Embryonic facial prominence (tissue), 1 donor: ENCODE data around the gene NIT2.
"Not testable (repeated sequence)": the region's sequence is repeated elsewhere in the genome, so short reads cannot be mapped to it uniquely, and the experiment has no call there.

ENCODE experiments used
- DNase-seq: peaks from one replicate; pipeline ENCODE4 v3.0.0-alpha.2; 2016; ENCODE audit errors: extremely low spot score

Gene NIT2

GRCh38 chr3:100338911-100339310 lies 4.4 kb downstream of the NIT2 start:
- DNase-seq: no peak

DNA sequence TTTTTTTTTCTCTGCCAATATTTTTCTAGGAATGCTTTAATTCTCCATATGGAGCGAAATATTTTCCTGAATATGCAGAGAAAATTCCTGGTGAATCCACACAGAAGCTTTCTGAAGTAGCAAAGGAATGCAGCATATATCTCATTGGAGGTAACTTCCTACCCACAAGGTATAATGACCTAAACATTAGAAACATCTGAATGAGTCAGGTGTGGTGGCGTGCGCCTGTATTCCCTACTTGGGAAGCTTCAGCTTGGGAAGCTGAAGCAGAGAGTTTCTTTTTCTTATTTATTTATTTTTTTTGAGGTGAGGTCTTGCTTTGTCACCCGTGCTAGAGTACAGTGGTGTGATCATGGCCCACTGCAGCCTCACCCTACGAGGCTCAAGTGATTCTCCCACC lies 5.2 kb downstream of the NIT2 start:
- DNase-seq: no peak

- no peak for DNase-seq
These were observed 6.0 kb downstream of the NIT2 start for GRCh38 chr3:100340527-100340926.

DNA sequence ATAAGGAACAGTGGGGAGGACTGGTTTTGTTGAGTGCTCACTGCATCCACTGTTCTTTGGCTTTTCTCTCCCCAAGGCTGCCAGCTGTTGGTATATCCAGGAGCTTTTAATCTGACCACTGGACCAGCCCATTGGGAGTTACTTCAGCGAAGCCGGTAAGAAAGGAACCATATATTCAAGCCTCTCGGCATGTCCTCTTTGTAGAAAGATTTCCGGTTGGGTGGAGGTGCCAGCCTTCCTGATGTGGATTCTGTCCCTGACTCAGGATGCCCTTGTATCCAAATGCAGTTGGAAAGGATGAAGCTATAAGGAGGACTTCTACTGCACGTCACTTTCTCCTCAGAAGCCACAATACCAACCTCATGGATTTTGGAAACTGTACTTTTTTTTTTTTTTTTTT lies 14.2 kb downstream of the NIT2 start:
- no peak for DNase-seq

GRCh38 chr3:100351770-100352169 lies 17.2 kb downstream of the NIT2 start:
- not testable (repeated sequence) for DNase-seq

DNA sequence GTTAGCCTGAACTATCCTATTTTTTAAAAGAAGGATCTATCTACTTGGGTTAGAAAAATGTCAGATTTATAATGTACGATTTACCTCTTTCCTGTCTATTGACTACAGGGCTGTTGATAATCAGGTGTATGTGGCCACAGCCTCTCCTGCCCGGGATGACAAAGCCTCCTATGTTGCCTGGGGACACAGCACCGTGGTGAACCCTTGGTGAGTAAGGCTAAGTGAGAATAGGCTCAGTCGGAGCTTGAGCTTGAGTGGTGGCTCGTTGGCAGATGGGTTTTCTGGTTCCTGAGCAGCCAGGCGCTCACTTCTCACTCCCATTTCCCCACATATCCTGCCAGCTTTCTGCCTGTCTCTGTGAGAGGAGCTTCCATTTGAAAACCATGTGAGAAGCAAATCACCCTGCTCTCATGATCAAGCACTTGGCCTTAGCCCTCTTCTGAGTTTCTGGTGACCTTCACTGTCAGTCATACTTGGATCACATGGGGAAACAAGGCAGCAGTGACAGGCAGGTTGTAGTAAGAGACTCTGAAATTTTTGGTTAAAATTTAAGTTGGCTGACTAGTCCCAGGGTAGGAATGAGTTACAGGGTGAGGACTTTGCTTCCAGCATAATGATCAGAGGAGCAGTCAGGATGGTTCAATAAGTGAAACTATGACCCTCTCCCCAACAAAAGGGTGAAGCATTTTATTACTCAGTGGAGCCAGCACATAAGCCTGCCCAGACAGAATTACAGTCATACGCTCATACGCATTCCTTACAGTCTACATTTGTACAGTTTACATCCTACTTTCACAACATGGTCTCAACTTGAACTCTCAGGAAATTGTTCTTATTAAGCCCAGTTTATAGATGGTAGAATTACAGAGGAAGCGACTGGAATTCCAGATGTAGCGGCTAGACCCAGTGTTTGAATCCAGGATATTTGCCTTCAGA lies 18.0 kb downstream of the NIT2 start:
- no peak for DNase-seq

DNA sequence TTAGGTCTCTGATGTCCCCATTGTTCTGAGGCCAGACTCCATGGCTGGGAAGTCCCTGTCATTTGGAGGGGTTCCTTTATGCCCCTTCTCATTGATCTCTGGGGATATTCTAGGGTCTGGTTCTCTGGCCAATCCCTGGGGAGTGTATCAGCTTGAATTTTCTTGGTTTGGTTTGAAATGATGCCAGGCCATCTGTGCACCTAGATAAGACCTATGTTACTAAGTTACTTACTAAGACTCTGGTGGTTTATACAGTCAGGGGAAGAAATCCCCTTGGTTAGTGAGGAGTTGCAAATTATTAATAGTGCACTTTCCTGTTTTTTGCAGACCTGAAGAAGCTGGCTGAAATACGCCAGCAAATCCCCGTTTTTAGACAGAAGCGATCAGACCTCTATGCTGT lies 20.3 kb downstream of the NIT2 start:
- no peak for DNase-seq

- no peak for DNase-seq
These were observed 23.9 kb downstream of the NIT2 start for GRCh38 chr3:100358413-100358812.

DNA sequence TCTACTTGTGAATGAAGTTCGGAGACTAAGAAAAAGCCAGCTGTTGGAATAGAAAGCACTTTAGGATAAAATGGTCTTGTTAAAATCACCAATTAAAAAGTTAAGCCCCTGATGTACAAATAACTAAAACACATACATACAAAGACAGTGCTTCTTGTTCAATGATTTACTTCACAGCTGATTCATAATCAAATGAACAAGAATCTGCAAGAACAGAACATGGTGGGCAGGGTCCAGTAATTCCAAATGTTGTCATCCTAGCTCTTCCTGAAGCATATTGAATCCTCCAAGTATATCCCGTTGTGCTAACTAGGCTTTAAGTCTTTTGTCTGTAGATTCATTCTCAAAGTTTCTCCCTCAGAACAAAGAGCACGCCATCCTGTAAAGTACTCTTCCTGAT lies 24.5 kb downstream of the NIT2 start:
- DNase-seq: no peak

- DNase-seq: no peak
These were observed 26.4 kb downstream of the NIT2 start for GRCh38 chr3:100360757-100361496.

- no peak for DNase-seq
These were observed 27.3 kb downstream of the NIT2 start for GRCh38 chr3:100361897-100362296.

GRCh38 chr3:100364421-100364820 lies 29.9 kb downstream of the NIT2 start:
- no peak for DNase-seq

- no peak for DNase-seq
These were observed 31.9 kb downstream of the NIT2 start for GRCh38 chr3:100366424-100366823.

DNA sequence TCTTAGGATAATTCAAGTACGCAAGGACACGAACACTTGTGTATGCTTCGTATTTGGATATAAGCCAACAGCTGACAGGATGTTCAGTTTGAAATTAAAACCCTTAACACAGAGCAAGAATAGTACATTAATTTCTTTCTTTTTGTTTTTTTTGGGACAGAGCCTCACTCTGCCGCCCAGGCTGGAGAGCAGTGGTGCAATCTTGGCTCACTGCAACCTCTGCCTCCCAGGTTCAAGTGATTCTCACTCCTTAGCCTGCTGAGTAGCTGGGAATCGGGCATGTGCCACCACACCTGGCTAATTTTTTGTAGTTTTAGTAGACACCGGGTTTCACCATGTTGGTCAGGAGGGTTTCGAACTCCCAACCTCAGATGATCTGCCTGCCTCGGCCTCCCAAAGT lies 33.9 kb downstream of the NIT2 start:
- DNase-seq: no peak

DNA sequence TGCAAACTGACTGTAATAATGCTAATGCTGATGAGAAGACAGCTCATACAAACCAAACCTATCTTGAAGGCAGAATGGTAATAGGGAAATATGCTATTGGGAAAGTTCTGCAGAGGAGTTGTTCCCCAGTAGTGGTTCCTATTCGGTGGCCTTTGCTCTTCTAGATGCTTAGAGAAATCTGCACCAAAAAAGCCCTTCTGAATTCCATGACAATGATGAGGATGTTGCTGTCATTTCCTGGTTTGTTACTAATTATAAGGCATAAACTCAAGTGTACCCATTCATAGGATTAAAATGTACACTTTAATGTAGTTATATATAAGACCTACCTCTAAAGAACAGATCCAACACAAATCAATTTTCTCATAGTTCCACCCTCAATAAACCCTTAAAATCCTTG lies 36.2 kb downstream of the NIT2 start:
- DNase-seq: no peak

- no peak for DNase-seq
These were observed 40.0 kb downstream of the NIT2 start for GRCh38 chr3:100374521-100374920.

- no peak for DNase-seq
These were observed 41.7 kb downstream of the NIT2 start for GRCh38 chr3:100376301-100376700.

DNA sequence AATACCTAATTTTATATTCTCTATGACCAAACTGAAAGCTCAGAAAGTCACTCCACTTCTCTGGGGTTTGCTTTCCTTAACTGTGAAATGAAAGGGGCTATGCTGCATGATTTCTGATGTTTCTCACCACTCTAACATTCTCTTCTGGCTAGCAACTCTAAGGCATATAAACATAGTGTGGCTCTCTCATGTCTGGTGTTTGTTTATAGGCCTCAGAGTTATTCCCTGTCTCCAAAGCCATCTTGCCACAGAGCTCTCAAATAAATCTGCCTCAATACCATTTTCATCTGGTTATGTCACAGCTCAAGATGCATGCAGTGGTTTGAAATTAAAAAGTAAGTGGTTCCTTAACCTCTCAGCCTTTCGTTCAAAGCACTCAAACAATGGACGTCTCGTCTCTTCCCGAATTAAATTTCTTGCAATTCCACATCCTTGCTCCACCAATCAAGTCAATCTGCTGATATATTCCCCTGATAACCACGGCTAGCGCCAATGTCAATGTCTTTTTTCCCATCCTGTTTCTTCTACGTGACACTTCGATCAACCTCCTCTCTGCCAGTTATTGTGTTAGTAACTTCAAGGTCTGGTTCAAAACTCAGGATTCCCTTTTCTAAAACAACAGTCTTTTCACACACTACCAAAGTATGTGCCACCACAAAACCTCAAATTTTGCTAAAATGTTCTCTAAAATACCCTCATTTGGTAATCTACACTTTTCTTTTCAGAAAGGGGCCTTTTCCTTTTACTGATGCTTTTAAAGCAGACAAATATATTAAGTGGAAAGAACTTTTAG lies 50.4 kb downstream of the NIT2 start:
- no peak for DNase-seq

DNA sequence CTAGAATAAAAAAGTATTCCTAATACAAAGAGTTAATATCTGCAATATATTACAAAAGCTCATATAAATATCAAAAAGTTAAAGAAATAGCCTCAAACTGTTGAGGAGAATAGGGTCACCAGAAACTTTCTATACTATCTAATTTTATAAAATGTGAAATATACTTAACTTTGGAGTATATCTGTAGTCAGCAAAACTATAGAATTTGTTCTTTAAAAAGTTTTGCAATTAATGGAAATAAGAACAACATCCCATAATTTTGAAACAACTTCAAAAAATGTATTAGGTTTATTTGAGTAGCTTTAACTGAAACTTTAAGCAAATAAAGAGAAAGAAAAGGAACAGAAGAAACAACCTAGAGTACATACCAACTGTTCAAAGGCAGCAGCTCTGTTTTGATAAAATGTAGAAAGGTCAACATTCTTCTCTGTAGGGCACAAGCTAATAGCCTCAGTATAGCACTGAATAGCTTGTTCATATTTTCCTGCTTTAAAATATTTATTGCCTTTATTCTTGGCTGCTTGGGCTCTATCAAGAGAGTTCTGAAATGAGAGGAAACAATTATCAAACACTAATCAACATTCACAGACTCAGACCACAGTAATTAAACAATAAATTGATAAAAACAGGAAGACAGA lies 52.0 kb downstream of the NIT2 start:
- DNase-seq: no peak

GRCh38 chr3:100389025-100389424 lies 54.5 kb downstream of the NIT2 start:
- DNase-seq: no peak

- no peak for DNase-seq
These were observed 61.3 kb downstream of the NIT2 start for GRCh38 chr3:100395679-100396431.
